Endodermal cell (in vitro differentiated cells): ENCODE measurements around the gene AHDC1. TPM values are rescaled to one million over a fixed set of nuclear protein-coding genes. Genes with fewer than 3 reads are reported as not detected.

Experiments
- DNase-seq: peaks from one replicate; pipeline ENCODE4 v3.0.0-alpha.2; 2017
- H3K27ac ChIP-seq: 2 replicates; pipeline ENCODE4 v1.5.1; 2013; ENCODE audit warnings: mild to moderate bottlenecking, low read depth, low read length, moderate library complexity
- H3K27me3 ChIP-seq: 2 replicates; pipeline ENCODE4 v1.6.1; 2013; ENCODE audit warnings: mild to moderate bottlenecking, low read length, moderate library complexity; ENCODE audit not compliant: insufficient read depth, control insufficient read depth, poor library complexity, severe bottlenecking
- H3K36me3 ChIP-seq: 2 replicates; pipeline ENCODE4 v1.7.0; 2013; ENCODE audit warnings: mild to moderate bottlenecking, low read length, moderate library complexity; ENCODE audit not compliant: control insufficient read depth, insufficient read depth
- H3K4me1 ChIP-seq: one replicate; pipeline ENCODE4 v1.7.0; 2013; ENCODE audit warnings: low read length; ENCODE audit not compliant: control insufficient read depth, insufficient read depth
- H3K4me3 ChIP-seq: 2 replicates; pipeline ENCODE4 v1.5.1; 2013; ENCODE audit warnings: mild to moderate bottlenecking, low read length, moderate library complexity
- H3K9ac ChIP-seq: 2 replicates; pipeline ENCODE4 v1.6.1; 2013; ENCODE audit warnings: mild to moderate bottlenecking, low read length, moderate library complexity; ENCODE audit not compliant: poor library complexity, severe bottlenecking; ENCODE audit errors: extremely low read depth
- H3K9me3 ChIP-seq: 2 replicates; pipeline ENCODE4 v1.6.1; 2013; ENCODE audit warnings: mild to moderate bottlenecking, low read length, moderate library complexity; ENCODE audit not compliant: control insufficient read depth
- H3K27ac Mint-ChIP-seq: 2 replicates; pipeline ENCODE4 v1.8.0; 2020; ENCODE audit warnings: mixed read lengths
- H3K27me3 Mint-ChIP-seq: 2 replicates; pipeline ENCODE4 v1.8.0; 2021; ENCODE audit warnings: mild to moderate bottlenecking, mixed read lengths; ENCODE audit not compliant: insufficient read depth
- H3K36me3 Mint-ChIP-seq: 2 replicates; pipeline ENCODE4 v1.8.0; 2020; ENCODE audit warnings: low read depth, mixed read lengths
- H3K4me1 Mint-ChIP-seq: 2 replicates; pipeline ENCODE4 v1.8.0; 2020; ENCODE audit warnings: mixed read lengths
- H3K4me3 Mint-ChIP-seq: 2 replicates; pipeline ENCODE4 v1.8.0; 2020; ENCODE audit warnings: mild to moderate bottlenecking, moderate library complexity, mixed read lengths
- H3K9me3 Mint-ChIP-seq: 2 replicates; pipeline ENCODE4 v1.8.0; 2020; ENCODE audit warnings: mild to moderate bottlenecking, mixed read lengths
- WGBS, 2 experiments: methylation state at CpG; one replicate each; pipeline versions ENCODE4 v1.1.5 to v1.1.7; 2013; ENCODE audit warnings: missing lambda C conversion rate in 2 of 2, mixed read lengths in 1 of 2; ENCODE audit not compliant: insufficient coverage in 1 of 2, insufficient read length in 1 of 2; 5-methylcytosine and 5-hydroxymethylcytosine counted together
- total RNA-seq, 2 donors: library from RNA; stranded (reverse); fragmentation: NEBNext Ultra II Directional in 1 of 2; extraction: Animal tissue kit (Norgen Biotek cat#: 25700) in 1 of 2; gene quantifications; 2 replicates in 1 of 2; 3 replicates in 1 of 2; pipeline ENCODE4 v1.2.1, GENCODE V29; 2021
- TF ChIP-seq, protein P1 (sequence below): fragments of 200-600 bp; sonication (generic); conservative IDR thresholded peaks from 2 replicates; pipeline ENCODE4 v1.5.0; 2021; ENCODE audit warnings: antibody characterized with exemption, mild to moderate bottlenecking

The AHDC1 gene
- total RNA-seq, 2 donors from 2014 or later: 39.3 to 41.2 TPM

GRCh38 chr1:27548136-27548853 lies 55.6 kb downstream of the AHDC1 start:
- TF ChIP-seq, protein P1, sequence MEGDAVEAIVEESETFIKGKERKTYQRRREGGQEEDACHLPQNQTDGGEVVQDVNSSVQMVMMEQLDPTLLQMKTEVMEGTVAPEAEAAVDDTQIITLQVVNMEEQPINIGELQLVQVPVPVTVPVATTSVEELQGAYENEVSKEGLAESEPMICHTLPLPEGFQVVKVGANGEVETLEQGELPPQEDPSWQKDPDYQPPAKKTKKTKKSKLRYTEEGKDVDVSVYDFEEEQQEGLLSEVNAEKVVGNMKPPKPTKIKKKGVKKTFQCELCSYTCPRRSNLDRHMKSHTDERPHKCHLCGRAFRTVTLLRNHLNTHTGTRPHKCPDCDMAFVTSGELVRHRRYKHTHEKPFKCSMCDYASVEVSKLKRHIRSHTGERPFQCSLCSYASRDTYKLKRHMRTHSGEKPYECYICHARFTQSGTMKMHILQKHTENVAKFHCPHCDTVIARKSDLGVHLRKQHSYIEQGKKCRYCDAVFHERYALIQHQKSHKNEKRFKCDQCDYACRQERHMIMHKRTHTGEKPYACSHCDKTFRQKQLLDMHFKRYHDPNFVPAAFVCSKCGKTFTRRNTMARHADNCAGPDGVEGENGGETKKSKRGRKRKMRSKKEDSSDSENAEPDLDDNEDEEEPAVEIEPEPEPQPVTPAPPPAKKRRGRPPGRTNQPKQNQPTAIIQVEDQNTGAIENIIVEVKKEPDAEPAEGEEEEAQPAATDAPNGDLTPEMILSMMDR: no peak
- H3K36me3 Mint-ChIP-seq: peaks cover 45% of the 10 kb centered on the region
- Histone ChIP-seq H3K9me3 (no peaks in the 10 kb centered on the region), H3K27ac (no peak overlapping the region), H3K36me3 (peaks cover 13% of the 10 kb centered on the region), H3K9ac (no peak overlapping the region), H3K4me1 (no peaks in the 10 kb centered on the region), H3K27me3 (no peaks in the 10 kb centered on the region), H3K4me3 (no peak overlapping the region)
- H3K9me3 Mint-ChIP-seq: no peaks in the 10 kb centered on the region
- no peak overlapping the region for H3K27ac Mint-ChIP-seq
- DNase-seq: no peak
- no peak overlapping the region for H3K4me3 Mint-ChIP-seq
- no peaks in the 10 kb centered on the region for H3K27me3 Mint-ChIP-seq
- 94 to 96% methylated on average over 28 to 39 of the region's 39 CpGs for WGBS, 2 experiments
- H3K4me1 Mint-ChIP-seq: peaks cover 2% of the 10 kb centered on the region

GRCh38 chr1:27547220-27548116 lies 56.5 kb downstream of the AHDC1 start:
- Mint-ChIP-seq H3K4me3 (no peak overlapping the region), H3K27ac (peak overlapping the region; percentile 12), H3K27me3 (no peaks in the 10 kb centered on the region), H3K36me3 (peaks cover 41% of the 10 kb centered on the region), H3K4me1 (peaks cover 9% of the 10 kb centered on the region), H3K9me3 (no peaks in the 10 kb centered on the region)
- H3K9me3 ChIP-seq: no peaks in the 10 kb centered on the region
- WGBS, 2 experiments: 95 to 97% methylated on average over 37 to 44 of the region's 44 CpGs
- H3K36me3 ChIP-seq: peaks cover 7% of the 10 kb centered on the region
- H3K27me3 ChIP-seq: no peaks in the 10 kb centered on the region
- H3K4me1 ChIP-seq: peaks cover 5% of the 10 kb centered on the region
- no peak overlapping the region for H3K4me3 ChIP-seq
- DNase-seq: no peak
- H3K27ac ChIP-seq: no peak overlapping the region
- no peak overlapping the region for H3K9ac ChIP-seq
- TF ChIP-seq, protein P1: peak; percentile 69

DNA sequence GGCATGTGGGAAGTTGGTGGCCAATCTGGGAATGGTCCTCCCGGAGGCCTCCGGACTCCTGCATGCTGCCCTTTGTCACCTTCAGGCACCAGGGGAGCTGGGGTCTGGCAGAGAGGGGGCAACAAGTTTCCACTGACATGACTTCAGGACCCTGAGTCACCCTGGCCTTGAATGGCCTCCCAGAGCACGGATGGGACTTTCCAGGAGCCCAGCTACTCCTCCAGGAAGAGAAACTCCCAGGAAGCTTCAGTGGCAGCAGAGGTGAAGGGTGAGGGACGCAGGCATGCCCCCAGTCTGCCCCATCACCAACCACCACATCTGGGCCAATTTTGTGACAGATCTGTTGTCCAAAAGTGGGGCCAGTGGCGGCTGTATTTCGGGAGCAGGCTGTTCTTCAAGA lies 58.1 kb downstream of the AHDC1 start:
- H3K36me3 Mint-ChIP-seq: peaks cover 33% of the 10 kb centered on the region
- peaks cover 15% of the 10 kb centered on the region for H3K4me1 Mint-ChIP-seq
- peaks cover 10% of the 10 kb centered on the region for H3K36me3 ChIP-seq
- no peaks in the 10 kb centered on the region for H3K9me3 ChIP-seq
- 92 to 100% methylated on average over 5 to 6 of the region's 6 CpGs for WGBS, 2 experiments
- no peaks in the 10 kb centered on the region for H3K27me3 ChIP-seq
- H3K27me3 Mint-ChIP-seq: no peaks in the 10 kb centered on the region
- no peak overlapping the region for H3K4me3 Mint-ChIP-seq
- H3K27ac Mint-ChIP-seq: no peak overlapping the region
- H3K4me3 ChIP-seq: no peak overlapping the region
- no peak for DNase-seq
- H3K9ac ChIP-seq: no peak overlapping the region
- H3K27ac ChIP-seq: no peak overlapping the region
- TF ChIP-seq, protein P1: no peak
- peaks cover 5% of the 10 kb centered on the region for H3K4me1 ChIP-seq
- no peaks in the 10 kb centered on the region for H3K9me3 Mint-ChIP-seq
